K562 (cell line): Measurements from ENCODE around the gene ART1.

Source experiments
- ATF1 ChIP-seq, 2 experiments: fragments of 450-650 bp in 1 of 2; IDR thresholded peaks; 2 replicates each; pipeline ENCODE4 v1.6.1; 2016; ENCODE audit warnings: missing compliant biosample characterization in 1 of 2, missing genetic modification characterization in 1 of 2
- CTCF ChIP-seq, 3 experiments: IDR thresholded peaks in 2 of 3; conservative IDR thresholded peaks in 1 of 3; 2 replicates each; pipeline ENCODE4 v1.5.1; 2011 to 2012; ENCODE audit warnings: low read length in 3 of 3, mild to moderate bottlenecking in 3 of 3, control low read depth in 2 of 3, improper control_type of control experiment in 1 of 3, inconsistent platforms in 1 of 3, low read depth in 1 of 3, mixed read lengths in 1 of 3, moderate library complexity in 1 of 3; ENCODE audit not compliant: insufficient read depth in 2 of 3
- EP300 ChIP-seq: IDR thresholded peaks from 2 replicates; pipeline ENCODE4 v1.6.1; 2012; ENCODE audit warnings: low read length, improper control_type of control experiment
- PHTF2 ChIP-seq: fragments of 250-450 bp; sonication (Bioruptor Pico); IDR thresholded peaks from 2 replicates; pipeline ENCODE4 v1.5.0; 2021; ENCODE audit warnings: mild to moderate bottlenecking
- RAD21 ChIP-seq, 2 experiments: fragments of 250-450 bp in 1 of 2; fragments of 450-650 bp in 1 of 2; sonication (Bioruptor Pico) in 1 of 2; formaldehyde crosslinking in 1 of 2; IDR thresholded peaks in 1 of 2; conservative IDR thresholded peaks in 1 of 2; 2 replicates each; pipeline versions ENCODE4 v1.4.0 to v1.8.0; 2020 to 2022; ENCODE audit warnings: mild to moderate bottlenecking in 2 of 2, moderate library complexity in 1 of 2
- U2AF2 ChIP-seq: fragments of 200-400 bp; formaldehyde crosslinking; optimal IDR thresholded peaks from 2 replicates; pipeline ENCODE3; 2017; ENCODE audit warnings: low read depth, mild to moderate bottlenecking, low read length
- ZNF274 ChIP-seq: IDR thresholded peaks from 2 replicates; pipeline ENCODE4 v1.6.1; 2011; ENCODE audit warnings: low read depth, mild to moderate bottlenecking, low read length, moderate library complexity, borderline replicate concordance
- ZNF592 ChIP-seq: fragments of 450-650 bp; IDR thresholded peaks from 2 replicates; pipeline ENCODE4 v1.6.1; 2017; ENCODE audit warnings: antibody characterized with exemption, mild to moderate bottlenecking

- TF ChIP-seq ATF1 (CRISPR knock-in tag; IDR thresholded peaks at IDR 0.05), result no peak
- TF ChIP-seq ATF1 (tag; IDR thresholded peaks at IDR 0.05), result no peak
- no peak for TF ChIP-seq ZNF274
- TF ChIP-seq RAD21 (CRISPR knock-in tag; conservative IDR thresholded peaks at IDR 0.05 in 1 of 2, IDR thresholded peaks at IDR 0.05 in 1 of 2), result no peak
- no peak for TF ChIP-seq U2AF2
- TF ChIP-seq ZNF592, result no peak
- TF ChIP-seq CTCF (IDR thresholded peaks at IDR 0.05 in 2 of 3, conservative IDR thresholded peaks at IDR 0.05 in 1 of 3; ENCODE audit: insufficient read depth in 2 of 3, low read depth in 1 of 3, low read length in 3 of 3), result no peak
- no peak for TF ChIP-seq EP300
- TF ChIP-seq PHTF2 (CRISPR knock-in tag), result no peak
Measured at GRCh38 chr11:3684129-3684818, 39.3 kb downstream of the ART1 start.
